Activated CD8-positive, alpha-beta memory T cell treated with anti-CD3 and anti-CD28 coated beads, Interleukin-2, amount 10 ng/mL, durations not matched to agents 7 days and 5 days (primary cell): ENCODE results near the gene STK26. TPM values are rescaled to one million over a fixed set of nuclear protein-coding genes. Genes with fewer than 3 reads are reported as not detected.
A peak's percentile ranks its signal among the peaks of the same experiment; 100 is the strongest.
"Not testable (repeated sequence)": the region's sequence is repeated elsewhere in the genome, so short reads cannot be mapped to it uniquely, and the experiment has no call there.

ENCODE experiments used
- ATAC-seq: fragments of 150-1000 bp; cut with Tn5 transposase; one replicate; pipeline ENCODE4 v1.10.0; 2021; ENCODE audit warnings: moderate library complexity
- CTCF ChIA-PET: fragments of 350-600 bp; sonication (Branson Sonifier 250); formaldehyde crosslinking; loops from one replicate; lab custom pipeline; 2021; ENCODE audit warnings: antibody characterized with exemption; lab: Charles Lee
- DNase-seq: peaks from one replicate; pipeline ENCODE4 v3.0.0-alpha.2; 2020
- H3K27ac Mint-ChIP-seq: one replicate; pipeline ENCODE4 v1.8.0; 2021; ENCODE audit warnings: mild to moderate bottlenecking, mixed read lengths
- H3K27me3 Mint-ChIP-seq: one replicate; pipeline ENCODE4 v1.8.0; 2021; ENCODE audit warnings: mixed read lengths
- H3K36me3 Mint-ChIP-seq: one replicate; pipeline ENCODE4 v1.8.0; 2021; ENCODE audit warnings: mild to moderate bottlenecking, mixed read lengths
- H3K4me1 Mint-ChIP-seq: one replicate; pipeline ENCODE4 v1.8.0; 2021; ENCODE audit warnings: mixed read lengths
- H3K4me3 Mint-ChIP-seq: one replicate; pipeline ENCODE4 v1.8.0; 2021; ENCODE audit warnings: mild to moderate bottlenecking, moderate library complexity, mixed read lengths
- H3K9me3 Mint-ChIP-seq: one replicate; pipeline ENCODE4 v1.8.0; 2022; ENCODE audit warnings: low read depth, mixed read lengths
- total RNA-seq, 2 experiments: library from RNA; stranded (reverse); gene quantifications; one replicate each; pipeline ENCODE4 v1.2.3, GENCODE V29; 2021

Gene STK26
- total RNA-seq, 2 experiments from 2014 or later = 39.5 to 49.7 TPM

GRCh38 chrX:132045456-132045855 lies 22.4 kb downstream of the STK26 start:
- CTCF ChIA-PET = no interaction called here
- Mint-ChIP-seq H3K9me3 (no peaks in the 10 kb centered on the region), H3K36me3 (peaks cover 3% of the 10 kb centered on the region), H3K27ac (no peak overlapping the region), H3K4me3 (no peak overlapping the region), H3K4me1 (peaks cover 6% of the 10 kb centered on the region), H3K27me3 (no peaks in the 10 kb centered on the region)
- no peak for ATAC-seq
- no peak for DNase-seq

DNA sequence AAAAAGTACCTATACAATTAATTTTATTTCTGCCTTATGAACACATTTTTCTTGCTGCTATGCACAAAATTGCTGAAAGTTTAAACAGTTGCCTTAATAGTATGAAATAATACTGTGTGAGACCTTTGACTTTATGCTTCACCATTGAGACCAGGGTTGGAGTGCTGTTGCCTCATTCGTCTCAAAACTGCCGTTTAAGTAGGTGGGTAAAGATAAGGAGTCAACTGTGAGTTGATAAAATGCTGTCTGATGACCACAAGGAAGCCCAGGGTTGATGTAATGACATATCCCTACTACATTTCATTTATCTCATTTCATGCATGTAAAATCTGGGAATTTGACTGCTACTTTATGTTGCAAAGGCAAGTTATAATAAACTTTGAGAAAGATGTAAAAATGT lies 23.4 kb downstream of the STK26 start:
- no peak for ATAC-seq

DNA sequence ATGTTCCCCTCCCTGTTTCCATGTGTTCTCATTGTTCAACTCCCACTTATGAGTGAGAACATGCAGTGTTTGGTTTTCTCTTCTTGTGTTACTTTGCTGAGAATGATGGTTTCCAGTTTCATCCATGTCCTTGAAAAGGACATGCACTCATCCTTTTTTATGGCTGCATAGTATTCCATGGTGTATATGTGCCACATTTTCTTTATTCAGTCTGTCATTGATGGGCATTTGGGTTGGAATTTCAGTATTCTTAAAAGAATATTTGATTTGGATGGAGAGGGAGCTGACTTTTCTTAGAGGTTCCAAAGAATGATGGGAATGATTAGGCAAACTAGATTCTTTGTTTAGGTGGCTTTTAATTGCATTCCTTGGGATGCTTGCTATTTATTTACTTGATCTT lies 28.7 kb downstream of the STK26 start:
- H3K36me3 Mint-ChIP-seq, H3K4me3 Mint-ChIP-seq, CTCF ChIA-PET: not testable (repeated sequence)

More for the DNA sequence above, 23.4 kb downstream of the STK26 start:
- no peak overlapping the region for H3K4me3 Mint-ChIP-seq
- no peaks in the 10 kb centered on the region for H3K9me3 Mint-ChIP-seq
- H3K27ac Mint-ChIP-seq = no peak overlapping the region
- H3K27me3 Mint-ChIP-seq = no peaks in the 10 kb centered on the region
- no peak for DNase-seq
- peaks cover 5% of the 10 kb centered on the region for H3K36me3 Mint-ChIP-seq
- peaks cover 1% of the 10 kb centered on the region for H3K4me1 Mint-ChIP-seq
- CTCF ChIA-PET = no interaction called here

GRCh38 chrX:132058050-132058449 lies 34.9 kb downstream of the STK26 start:
- H3K9me3 Mint-ChIP-seq = no peaks in the 10 kb centered on the region
- H3K4me3 Mint-ChIP-seq = no peak overlapping the region
- ATAC-seq = no peak
- DNase-seq = no peak
- H3K36me3 Mint-ChIP-seq = peaks cover 2% of the 10 kb centered on the region
- no peaks in the 10 kb centered on the region for H3K4me1 Mint-ChIP-seq
- no peaks in the 10 kb centered on the region for H3K27me3 Mint-ChIP-seq
- no peak overlapping the region for H3K27ac Mint-ChIP-seq
- CTCF ChIA-PET = no interaction called here

More for the DNA sequence above, 28.7 kb downstream of the STK26 start:
- DNase-seq, H3K27ac Mint-ChIP-seq, H3K27me3 Mint-ChIP-seq, ATAC-seq, H3K9me3 Mint-ChIP-seq, H3K4me1 Mint-ChIP-seq: not testable (repeated sequence)

- CTCF ChIA-PET = no interaction called here
Observed at GRCh38 chrX:132058975-132059374, 35.9 kb downstream of the STK26 start.

DNA sequence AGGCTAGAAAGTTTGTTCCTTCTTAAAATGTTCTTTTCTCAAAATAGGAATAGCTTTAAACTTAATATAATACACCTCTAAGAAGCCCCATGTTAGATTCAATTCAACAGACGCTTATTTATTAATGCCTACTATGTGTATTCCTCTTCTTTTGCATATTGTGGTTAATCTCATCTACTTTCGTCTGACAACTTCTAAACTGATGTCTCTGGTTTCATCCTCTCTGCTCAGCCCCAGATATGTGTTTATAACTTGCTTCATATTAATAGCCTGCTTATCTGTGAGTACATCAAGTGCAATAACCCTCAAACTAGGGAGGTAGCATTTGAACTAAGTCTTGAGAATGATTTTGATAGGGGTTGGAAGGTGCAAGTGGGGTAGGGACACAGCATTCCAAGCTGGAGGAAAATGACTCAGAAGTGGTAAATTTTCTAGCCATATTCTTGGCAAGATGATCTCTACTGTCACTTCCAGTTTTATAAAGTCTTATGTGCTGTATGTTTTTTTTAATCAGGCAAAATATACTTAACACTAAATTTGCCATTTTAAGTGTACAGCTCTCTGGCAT lies 37.0 kb downstream of the STK26 start:
- Mint-ChIP-seq H3K27me3 (no peaks in the 10 kb centered on the region), H3K27ac (no peak overlapping the region), H3K9me3 (no peaks in the 10 kb centered on the region), H3K4me3 (no peak overlapping the region), H3K36me3 (peaks cover 2% of the 10 kb centered on the region), H3K4me1 (no peaks in the 10 kb centered on the region)
- ATAC-seq (no peak), DNase-seq (no peak)
- CTCF ChIA-PET = no interaction called here

More at GRCh38 chrX:132058975-132059374, 35.9 kb downstream of the STK26 start:
- Mint-ChIP-seq H3K4me3 (no peak overlapping the region), H3K27ac (no peak overlapping the region), H3K9me3 (no peaks in the 10 kb centered on the region), H3K4me1 (no peaks in the 10 kb centered on the region), H3K27me3 (no peaks in the 10 kb centered on the region), H3K36me3 (peaks cover 2% of the 10 kb centered on the region)
- ATAC-seq = no peak
- no peak for DNase-seq

- no peak for DNase-seq
- H3K9me3 Mint-ChIP-seq = no peaks in the 10 kb centered on the region
- no peak for ATAC-seq
- CTCF ChIA-PET = interaction anchor here (1.0 kb wide), 1 partner anchor 235 kb away, joined by 3 read pairs; no protein-coding TSS in a partner anchor
- H3K4me1 Mint-ChIP-seq = no peaks in the 10 kb centered on the region
- no peak overlapping the region for H3K27ac Mint-ChIP-seq
- H3K4me3 Mint-ChIP-seq = no peak overlapping the region
- H3K27me3 Mint-ChIP-seq = no peaks in the 10 kb centered on the region
- peaks cover 2% of the 10 kb centered on the region for H3K36me3 Mint-ChIP-seq
Observed at GRCh38 chrX:132063334-132063733, 40.2 kb downstream of the STK26 start.

DNA sequence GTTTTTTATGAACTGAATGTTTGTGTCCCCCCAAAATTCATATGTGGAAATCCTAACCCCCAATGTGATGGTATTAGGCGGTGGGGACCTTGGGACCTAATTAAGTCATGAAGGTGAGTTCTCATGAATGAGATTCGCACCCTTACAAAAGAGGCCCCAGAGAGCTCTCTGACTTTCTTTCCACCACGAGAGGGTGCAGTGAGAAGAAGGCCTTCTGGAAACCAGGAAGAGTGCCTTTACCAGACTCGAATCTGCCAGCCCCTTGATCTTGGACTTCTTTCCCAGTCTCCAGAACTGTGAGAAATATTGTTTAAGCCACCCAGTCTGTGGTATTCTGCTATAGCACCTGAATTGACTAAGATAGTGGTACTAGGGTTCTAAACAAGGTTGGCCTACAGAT lies 40.8 kb downstream of the STK26 start:
- H3K4me1 Mint-ChIP-seq = no peaks in the 10 kb centered on the region
- ATAC-seq (no peak), DNase-seq (no peak)
- CTCF ChIA-PET = no interaction called here
- no peaks in the 10 kb centered on the region for H3K27me3 Mint-ChIP-seq
- no peak overlapping the region for H3K4me3 Mint-ChIP-seq
- no peak overlapping the region for H3K27ac Mint-ChIP-seq
- H3K36me3 Mint-ChIP-seq = peaks cover 5% of the 10 kb centered on the region
- no peaks in the 10 kb centered on the region for H3K9me3 Mint-ChIP-seq

DNA sequence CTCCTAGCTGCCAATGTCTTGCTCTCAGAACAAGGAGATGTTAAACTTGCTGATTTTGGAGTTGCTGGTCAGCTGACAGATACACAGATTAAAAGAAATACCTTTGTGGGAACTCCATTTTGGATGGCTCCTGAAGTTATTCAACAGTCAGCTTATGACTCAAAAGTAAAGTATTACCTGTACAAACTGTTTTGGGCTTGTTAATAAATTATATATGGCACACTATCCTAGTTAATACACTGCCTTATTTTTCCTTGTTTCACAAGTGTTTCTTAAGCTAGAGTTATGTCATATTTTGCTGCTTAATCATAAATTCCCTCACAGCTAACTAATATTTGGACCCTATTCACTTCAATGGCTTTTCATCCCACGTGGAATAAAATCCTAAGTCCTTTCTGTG lies 45.3 kb downstream of the STK26 start:
- Mint-ChIP-seq H3K27me3 (no peaks in the 10 kb centered on the region), H3K4me1 (no peaks in the 10 kb centered on the region), H3K27ac (peak overlapping the region; percentile 32), H3K4me3 (no peak overlapping the region), H3K9me3 (no peaks in the 10 kb centered on the region), H3K36me3 (peaks cover 7% of the 10 kb centered on the region)
- ATAC-seq = no peak
- CTCF ChIA-PET = no interaction called here
- no peak for DNase-seq

GRCh38 chrX:132071254-132071653 lies 48.2 kb downstream of the STK26 start:
- CTCF ChIA-PET = interaction anchor here (1.7 to 2.1 kb wide), 2 partner anchors 9 to 230 kb away, joined by 4 to 6 read pairs; no protein-coding TSS in a partner anchor
- peaks cover 8% of the 10 kb centered on the region for H3K36me3 Mint-ChIP-seq
- DNase-seq (no peak), ATAC-seq (no peak)
- H3K4me3 Mint-ChIP-seq = no peak overlapping the region
- no peaks in the 10 kb centered on the region for H3K4me1 Mint-ChIP-seq
- H3K27me3 Mint-ChIP-seq = no peaks in the 10 kb centered on the region
- no peak overlapping the region for H3K27ac Mint-ChIP-seq
- no peaks in the 10 kb centered on the region for H3K9me3 Mint-ChIP-seq

- H3K4me1 Mint-ChIP-seq = no peaks in the 10 kb centered on the region
- no peak for ATAC-seq
Observed at GRCh38 chrX:132077414-132077813, 54.3 kb downstream of the STK26 start.

GRCh38 chrX:132077912-132078311 lies 54.8 kb downstream of the STK26 start:
- peaks cover 5% of the 10 kb centered on the region for H3K36me3 Mint-ChIP-seq
- H3K27me3 Mint-ChIP-seq = no peaks in the 10 kb centered on the region
- no peak overlapping the region for H3K4me3 Mint-ChIP-seq
- no peaks in the 10 kb centered on the region for H3K9me3 Mint-ChIP-seq
- no peaks in the 10 kb centered on the region for H3K4me1 Mint-ChIP-seq
- H3K27ac Mint-ChIP-seq = no peak overlapping the region
- ATAC-seq = no peak
- CTCF ChIA-PET = no interaction called here
- DNase-seq = no peak

More at GRCh38 chrX:132077414-132077813, 54.3 kb downstream of the STK26 start:
- no peak overlapping the region for H3K27ac Mint-ChIP-seq
- H3K9me3 Mint-ChIP-seq = no peaks in the 10 kb centered on the region
- H3K27me3 Mint-ChIP-seq = no peaks in the 10 kb centered on the region
- no peak overlapping the region for H3K4me3 Mint-ChIP-seq
- H3K36me3 Mint-ChIP-seq = peaks cover 5% of the 10 kb centered on the region
- CTCF ChIA-PET = no interaction called here
- no peak for DNase-seq

DNA sequence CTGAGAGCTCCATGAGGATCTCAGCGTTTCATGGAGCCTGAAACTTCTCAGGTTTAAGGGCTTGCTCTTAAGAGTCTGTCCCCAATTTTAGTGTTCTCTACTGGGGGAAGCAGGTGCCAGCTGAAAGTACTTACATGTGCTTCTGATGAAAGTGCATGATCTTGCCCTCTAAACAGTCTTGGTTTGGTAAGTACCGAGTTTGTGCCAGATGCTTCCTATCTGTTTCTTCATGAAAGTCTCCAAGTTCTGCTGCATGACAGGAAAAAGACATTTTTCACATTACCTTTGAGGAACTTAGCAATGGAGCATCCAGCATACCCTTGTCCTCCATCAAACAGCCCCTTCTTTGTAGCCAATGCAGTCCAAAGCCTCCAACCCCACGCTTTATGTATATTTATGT lies 62.7 kb downstream of the STK26 start:
- CTCF ChIA-PET = no interaction called here
- Mint-ChIP-seq H3K9me3 (no peaks in the 10 kb centered on the region), H3K27ac (no peak overlapping the region), H3K27me3 (no peaks in the 10 kb centered on the region), H3K36me3 (no peaks in the 10 kb centered on the region), H3K4me3 (no peak overlapping the region), H3K4me1 (peaks cover 7% of the 10 kb centered on the region)
- DNase-seq = no peak
- no peak for ATAC-seq

DNA sequence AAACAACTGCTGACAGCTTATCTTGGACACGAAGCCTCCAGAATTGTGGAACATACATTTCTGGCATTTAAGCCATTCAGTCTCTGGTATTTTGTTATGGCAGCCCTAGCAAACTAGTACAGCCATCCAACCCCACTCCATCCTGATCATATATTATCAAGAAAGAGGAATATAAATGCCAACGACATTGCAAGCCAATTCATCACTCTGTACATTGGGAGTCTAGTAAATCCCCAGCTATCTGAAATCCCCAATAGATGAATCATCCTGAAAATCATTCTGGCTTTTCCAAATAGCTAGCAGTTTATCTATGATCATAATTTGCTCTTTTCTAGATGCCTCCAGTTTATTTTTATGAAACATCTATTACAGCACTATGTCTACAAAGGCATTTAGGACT lies 63.6 kb downstream of the STK26 start:
- no peaks in the 10 kb centered on the region for H3K27me3 Mint-ChIP-seq

More for the DNA sequence above, 63.6 kb downstream of the STK26 start:
- CTCF ChIA-PET = no interaction called here
- Mint-ChIP-seq H3K36me3 (no peaks in the 10 kb centered on the region), H3K27ac (no peak overlapping the region), H3K9me3 (no peaks in the 10 kb centered on the region), H3K4me1 (peaks cover 12% of the 10 kb centered on the region), H3K4me3 (no peak overlapping the region)
- no peak for DNase-seq
- no peak for ATAC-seq
